Measurements from ENCODE around the gene MYO18A.

The MYO18A gene

DNA sequence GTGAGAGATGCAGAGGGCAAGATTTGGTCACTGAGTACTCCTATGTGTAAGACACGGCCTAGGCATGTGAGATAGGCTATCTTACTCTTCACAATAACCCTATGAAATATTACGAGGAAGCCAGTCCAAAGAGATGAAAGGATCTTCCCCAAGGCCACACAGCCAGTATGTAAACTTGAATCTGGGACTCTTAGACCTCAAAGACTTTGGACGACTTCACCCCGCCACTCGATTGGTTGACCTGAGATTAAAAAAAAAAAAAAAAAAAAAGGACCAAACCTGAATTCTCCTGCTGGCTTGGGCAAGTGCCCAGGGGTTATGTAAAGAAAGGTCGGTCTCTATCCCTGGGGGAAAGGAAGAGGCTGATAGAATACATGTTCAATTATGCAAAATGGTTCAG is 104.1 kb downstream of the MYO18A start:
- in situ Hi-C loops (cut with HindIII; ENCODE audit: low pct_ligation_motif_present, low sequenced_read_pairs): no loop called here
- TF ChIP-seq, protein P1, sequence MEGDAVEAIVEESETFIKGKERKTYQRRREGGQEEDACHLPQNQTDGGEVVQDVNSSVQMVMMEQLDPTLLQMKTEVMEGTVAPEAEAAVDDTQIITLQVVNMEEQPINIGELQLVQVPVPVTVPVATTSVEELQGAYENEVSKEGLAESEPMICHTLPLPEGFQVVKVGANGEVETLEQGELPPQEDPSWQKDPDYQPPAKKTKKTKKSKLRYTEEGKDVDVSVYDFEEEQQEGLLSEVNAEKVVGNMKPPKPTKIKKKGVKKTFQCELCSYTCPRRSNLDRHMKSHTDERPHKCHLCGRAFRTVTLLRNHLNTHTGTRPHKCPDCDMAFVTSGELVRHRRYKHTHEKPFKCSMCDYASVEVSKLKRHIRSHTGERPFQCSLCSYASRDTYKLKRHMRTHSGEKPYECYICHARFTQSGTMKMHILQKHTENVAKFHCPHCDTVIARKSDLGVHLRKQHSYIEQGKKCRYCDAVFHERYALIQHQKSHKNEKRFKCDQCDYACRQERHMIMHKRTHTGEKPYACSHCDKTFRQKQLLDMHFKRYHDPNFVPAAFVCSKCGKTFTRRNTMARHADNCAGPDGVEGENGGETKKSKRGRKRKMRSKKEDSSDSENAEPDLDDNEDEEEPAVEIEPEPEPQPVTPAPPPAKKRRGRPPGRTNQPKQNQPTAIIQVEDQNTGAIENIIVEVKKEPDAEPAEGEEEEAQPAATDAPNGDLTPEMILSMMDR (IDR thresholded peaks at IDR 0.05; ENCODE audit: low read depth, low read length, missing control alignments): no peak
- H3K36me3 ChIP-seq (replicated peaks): no peaks in the 10 kb centered on the region
- H3K4me3 ChIP-seq (ENCODE audit: low read depth, low read length): no peak overlapping the region
- peaks cover 8% of the 10 kb centered on the region for H3K27me3 ChIP-seq (replicated peaks)
- DNase-seq: no peak
- H3K27ac ChIP-seq: no peak overlapping the region

DNA sequence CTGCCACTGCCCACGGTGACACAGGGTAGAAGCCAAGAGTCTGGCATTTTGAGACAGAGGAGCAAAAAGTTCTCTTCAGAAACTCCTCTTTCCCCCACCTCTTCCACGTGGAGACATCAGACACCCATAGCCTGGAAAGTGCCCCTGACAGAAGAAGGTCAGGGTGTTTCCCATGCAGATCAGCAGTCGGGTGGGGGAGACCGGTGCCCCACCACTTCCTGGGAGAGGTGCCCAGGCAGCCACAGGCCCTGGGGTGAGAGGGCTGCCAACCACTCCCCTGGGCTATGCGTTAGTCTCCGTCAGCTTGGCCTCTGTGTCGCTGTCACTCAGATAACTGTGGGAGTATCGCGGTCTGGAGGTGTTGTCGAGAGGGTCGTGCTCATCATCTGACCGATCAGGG is 105.7 kb downstream of the MYO18A start:
- Histone ChIP-seq H3K36me3 (replicated peaks) (no peaks in the 10 kb centered on the region), H3K27me3 (replicated peaks) (peaks cover 11% of the 10 kb centered on the region), H3K4me3 (ENCODE audit: low read depth, low read length) (no peak overlapping the region), H3K27ac (no peak overlapping the region)
- in situ Hi-C loops (cut with HindIII; ENCODE audit: low pct_ligation_motif_present, low sequenced_read_pairs): no loop called here
- DNase-seq: no peak
- TF ChIP-seq, protein P1 (IDR thresholded peaks at IDR 0.05; ENCODE audit: low read depth, low read length, missing control alignments): no peak

- in situ Hi-C loops (cut with HindIII; ENCODE audit: low pct_ligation_motif_present, low sequenced_read_pairs): no loop called here
- no peak overlapping the region for H3K4me3 ChIP-seq (ENCODE audit: low read depth, low read length)
- TF ChIP-seq, protein P1 (IDR thresholded peaks at IDR 0.05; ENCODE audit: low read depth, low read length, missing control alignments): no peak
- DNase-seq: no peak
- peaks cover 11% of the 10 kb centered on the region for H3K27me3 ChIP-seq (replicated peaks)
- no peaks in the 10 kb centered on the region for H3K36me3 ChIP-seq (replicated peaks)
- H3K27ac ChIP-seq: no peak overlapping the region
These were observed 106.7 kb downstream of the MYO18A start for GRCh38 chr17:29073520-29073919.

- TF ChIP-seq, protein P1 (IDR thresholded peaks at IDR 0.05; ENCODE audit: low read depth, low read length, missing control alignments): no peak
- no peak overlapping the region for H3K27ac ChIP-seq
- H3K27me3 ChIP-seq (replicated peaks): peaks cover 11% of the 10 kb centered on the region
- no peak for DNase-seq
- H3K36me3 ChIP-seq (replicated peaks): no peaks in the 10 kb centered on the region
- in situ Hi-C loops (cut with HindIII; ENCODE audit: low pct_ligation_motif_present, low sequenced_read_pairs): no loop called here
- H3K4me3 ChIP-seq (ENCODE audit: low read depth, low read length): no peak overlapping the region
These were observed 107.2 kb downstream of the MYO18A start for GRCh38 chr17:29073045-29073444.

DNA sequence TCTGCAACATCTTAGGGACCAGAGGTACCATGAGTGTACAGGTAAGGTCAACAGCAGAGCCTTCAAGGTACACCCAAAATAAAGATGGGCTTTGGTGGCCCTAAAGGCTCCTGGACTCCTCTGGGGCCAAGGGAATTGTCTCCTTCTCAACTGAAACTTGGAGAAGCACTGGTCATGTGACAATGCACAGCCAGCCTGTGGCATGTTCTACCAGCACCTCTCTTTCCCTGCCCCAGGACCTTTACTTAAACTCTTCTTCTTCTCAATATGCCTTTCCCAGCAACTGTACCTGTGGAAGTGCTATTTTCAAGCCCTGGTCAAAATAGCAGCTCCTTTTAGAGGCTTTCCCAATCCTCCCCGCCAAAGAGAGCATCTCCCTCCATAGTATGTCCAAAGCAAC is 108.9 kb downstream of the MYO18A start:
- Histone ChIP-seq H3K27me3 (replicated peaks) (peaks cover 11% of the 10 kb centered on the region), H3K36me3 (replicated peaks) (no peaks in the 10 kb centered on the region), H3K27ac (no peak overlapping the region), H3K4me3 (ENCODE audit: low read depth, low read length) (no peak overlapping the region)
- in situ Hi-C loops (cut with HindIII; ENCODE audit: low pct_ligation_motif_present, low sequenced_read_pairs): no loop called here
- no peak for DNase-seq
- TF ChIP-seq, protein P1 (IDR thresholded peaks at IDR 0.05; ENCODE audit: low read depth, low read length, missing control alignments): no peak

GRCh38 chr17:29070781-29071180 is 109.4 kb downstream of the MYO18A start:
- no peak overlapping the region for H3K4me3 ChIP-seq (ENCODE audit: low read depth, low read length)
- in situ Hi-C loops (cut with HindIII; ENCODE audit: low pct_ligation_motif_present, low sequenced_read_pairs): no loop called here
- DNase-seq: no peak
- H3K36me3 ChIP-seq (replicated peaks): no peaks in the 10 kb centered on the region
- TF ChIP-seq, protein P1 (IDR thresholded peaks at IDR 0.05; ENCODE audit: low read depth, low read length, missing control alignments): no peak
- peaks cover 11% of the 10 kb centered on the region for H3K27me3 ChIP-seq (replicated peaks)
- H3K27ac ChIP-seq: no peak overlapping the region
